Ecto neural progenitor cell (in vitro differentiated cells): ENCODE measurements around the gene ATP6V0B.

ENCODE experiments used
- DNase-seq: peaks from one replicate; pipeline ENCODE4 v3.0.0-alpha.2; 2018; ENCODE audit warnings: low spot score

The ATP6V0B gene

DNA sequence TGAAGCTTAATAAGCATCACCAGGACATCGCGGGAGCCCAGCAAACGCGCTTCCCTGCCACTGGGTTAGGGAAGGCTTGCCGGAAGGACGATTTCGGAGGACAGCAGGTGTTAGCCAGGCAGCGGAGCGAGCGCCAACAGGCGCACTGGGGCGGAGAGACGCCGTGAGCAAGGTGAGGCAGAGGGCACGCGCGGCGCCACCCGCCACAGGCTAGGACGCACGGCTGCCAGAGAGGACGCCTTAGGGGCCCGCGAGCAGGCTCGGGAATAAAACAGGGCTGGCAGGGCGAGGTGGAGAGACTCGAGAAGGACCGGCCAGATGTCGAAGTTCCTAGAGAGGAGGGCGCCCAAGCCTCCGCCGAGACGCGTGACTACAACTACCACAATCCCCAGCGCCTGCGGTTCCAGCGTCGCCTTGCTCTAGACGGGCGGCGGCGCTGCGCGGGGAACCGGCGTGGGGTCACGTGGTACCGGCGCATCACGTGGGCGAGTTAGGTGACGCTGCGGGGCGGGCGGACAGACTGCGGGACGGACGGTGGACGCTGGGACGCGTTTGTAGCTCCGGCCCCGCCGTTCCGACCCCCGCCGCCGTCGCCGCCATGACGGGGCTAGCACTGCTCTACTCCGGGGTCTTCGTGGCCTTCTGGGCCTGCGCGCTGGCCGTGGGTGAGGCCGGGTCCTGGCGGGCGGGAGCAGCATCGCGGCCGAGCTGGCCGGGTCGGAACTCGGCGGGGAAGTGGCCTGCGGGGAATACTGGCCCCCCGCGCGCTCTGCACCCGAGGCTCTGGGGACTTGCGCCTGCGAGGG lies at the start of gene ATP6V0B:
Gene ATP6V0B (plus strand): TSS at position 518 of the 806 bp plus-strand sequence. CDS start 81 bp downstream, at position 599.
- peak; percentile 97 for DNase-seq

GRCh38 chr1:43925846-43926245 lies 48.9 kb upstream of the ATP6V0B start:
- DNase-seq = no peak

DNA sequence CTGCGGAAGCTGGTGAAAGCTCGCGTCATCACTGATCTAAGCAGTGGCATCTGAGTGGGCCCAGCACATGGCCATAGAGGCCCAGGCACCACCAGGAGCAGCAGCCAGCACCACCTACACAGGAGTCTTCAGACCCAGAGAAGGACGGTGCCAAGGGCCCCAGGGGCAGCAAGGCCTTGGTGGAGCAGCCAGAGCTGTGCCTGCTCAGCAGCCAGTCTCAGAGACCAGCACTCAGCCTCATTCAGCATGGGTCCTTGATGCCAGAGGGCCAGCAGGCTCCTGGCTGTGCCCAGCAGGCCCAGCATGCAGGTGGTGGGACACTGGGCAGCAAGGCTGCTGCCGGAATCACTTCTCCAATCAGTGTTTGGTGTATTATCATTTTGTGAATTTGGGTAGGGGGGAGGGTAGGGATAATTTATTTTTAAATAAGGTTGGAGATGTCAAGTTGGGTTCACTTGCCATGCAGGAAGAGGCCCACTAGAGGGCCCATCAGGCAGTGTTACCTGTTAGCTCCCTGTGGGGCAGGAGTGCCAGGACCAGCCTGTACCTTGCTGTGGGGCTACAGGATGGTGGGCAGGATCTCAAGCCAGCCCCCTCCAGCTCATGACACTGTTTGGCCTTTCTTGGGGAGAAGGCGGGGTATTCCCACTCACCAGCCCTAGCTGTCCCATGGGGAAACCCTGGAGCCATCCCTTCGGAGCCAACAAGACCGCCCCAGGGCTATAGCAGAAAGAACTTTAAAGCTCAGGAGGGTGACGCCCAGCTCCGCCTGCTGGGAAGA lies 44.4 kb upstream of the ATP6V0B start:
- DNase-seq = no peak

DNA sequence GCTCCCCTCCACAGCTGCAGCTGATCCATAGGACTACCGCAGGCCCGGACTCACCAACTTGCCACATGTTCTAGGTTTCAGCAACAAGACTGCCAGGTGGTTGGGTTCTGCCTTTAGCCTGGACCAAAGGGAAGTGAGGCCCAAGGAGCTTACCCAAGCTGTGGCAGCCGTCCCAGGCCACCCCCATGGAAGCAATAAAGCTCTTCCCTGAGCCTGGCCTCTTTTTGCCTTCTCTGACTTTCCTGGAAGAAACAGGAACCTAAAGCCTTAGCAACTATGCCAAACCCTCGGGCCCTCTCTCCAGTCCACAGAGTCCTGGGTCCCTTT lies 43.8 kb upstream of the ATP6V0B start:
- no peak for DNase-seq

DNA sequence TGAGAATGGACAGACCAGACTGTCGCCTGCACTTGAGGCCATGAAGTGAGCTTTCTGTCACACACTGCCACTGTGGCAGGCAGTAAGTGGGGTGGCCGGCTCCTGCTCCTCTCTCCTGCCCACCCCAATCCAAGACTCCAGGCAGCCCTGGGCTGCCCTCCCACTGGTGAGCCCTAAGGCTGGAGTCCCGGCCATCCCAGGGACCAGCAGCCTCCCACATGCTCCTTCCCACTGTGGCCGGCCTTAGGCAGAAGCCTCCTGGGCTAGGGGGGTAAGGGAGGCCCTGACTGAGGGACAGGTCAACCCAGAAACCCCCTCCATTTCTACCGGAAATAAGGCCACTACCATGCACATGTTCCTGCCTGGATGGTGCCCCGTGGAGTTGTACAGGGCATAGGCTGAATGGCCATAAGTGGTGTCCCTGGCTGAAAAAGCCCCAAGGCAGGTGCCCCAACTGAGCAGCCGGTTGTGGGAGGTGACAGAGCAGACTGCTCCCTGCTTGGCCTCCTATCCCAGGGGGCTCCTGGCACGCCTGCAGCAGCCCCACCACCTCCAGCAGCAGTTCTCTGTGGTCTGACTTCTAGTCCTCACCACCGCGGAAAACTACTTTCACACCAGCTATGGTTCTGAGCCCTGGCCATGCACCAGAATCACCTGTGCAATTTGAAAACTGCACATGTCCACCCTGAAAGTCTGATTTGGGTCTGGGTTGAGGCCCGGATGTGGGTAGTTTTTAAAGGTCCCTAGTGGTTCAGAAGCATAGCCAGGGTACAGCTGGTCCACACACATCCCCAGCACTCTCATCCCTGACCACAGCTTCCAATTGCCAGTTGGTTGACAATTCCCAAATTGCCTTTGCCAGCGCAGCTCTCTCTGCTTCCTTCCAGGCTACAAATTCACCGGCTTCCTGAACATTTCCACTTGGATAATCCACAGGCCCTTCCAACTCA lies 42.8 kb upstream of the ATP6V0B start:
- DNase-seq = no peak

- DNase-seq = no peak
These were observed 41.9 kb upstream of the ATP6V0B start for GRCh38 chr1:43932786-43933385.

GRCh38 chr1:43933386-43934100 lies 41.2 kb upstream of the ATP6V0B start, which contains the start of gene ARTN:
Gene ARTN, plus strand, starts transcription at chr1:43933801. Its CDS starts 1,856 bp downstream, at chr1:43935657.
- DNase-seq = peak; percentile 82

GRCh38 chr1:43934101-43934985 lies 40.4 kb upstream of the ATP6V0B start:
- peak; percentile 90 for DNase-seq

DNA sequence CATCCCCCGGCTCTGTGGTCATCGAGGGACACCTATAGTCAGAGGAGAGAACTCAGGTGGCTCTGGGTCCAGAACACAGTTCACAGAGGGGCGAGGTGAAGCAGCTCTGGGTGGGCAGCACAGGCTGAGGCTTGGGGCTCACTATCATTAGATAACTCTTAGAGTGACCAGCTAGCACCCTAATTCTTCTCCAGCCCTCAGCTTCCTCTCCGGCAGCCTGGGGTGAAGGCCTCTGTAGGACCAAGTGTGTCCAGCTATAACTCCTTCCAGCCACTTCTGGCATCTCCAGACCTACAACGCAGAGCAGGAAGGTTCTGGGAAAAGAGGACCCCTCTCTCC lies 39.8 kb upstream of the ATP6V0B start:
- no peak for DNase-seq

DNA sequence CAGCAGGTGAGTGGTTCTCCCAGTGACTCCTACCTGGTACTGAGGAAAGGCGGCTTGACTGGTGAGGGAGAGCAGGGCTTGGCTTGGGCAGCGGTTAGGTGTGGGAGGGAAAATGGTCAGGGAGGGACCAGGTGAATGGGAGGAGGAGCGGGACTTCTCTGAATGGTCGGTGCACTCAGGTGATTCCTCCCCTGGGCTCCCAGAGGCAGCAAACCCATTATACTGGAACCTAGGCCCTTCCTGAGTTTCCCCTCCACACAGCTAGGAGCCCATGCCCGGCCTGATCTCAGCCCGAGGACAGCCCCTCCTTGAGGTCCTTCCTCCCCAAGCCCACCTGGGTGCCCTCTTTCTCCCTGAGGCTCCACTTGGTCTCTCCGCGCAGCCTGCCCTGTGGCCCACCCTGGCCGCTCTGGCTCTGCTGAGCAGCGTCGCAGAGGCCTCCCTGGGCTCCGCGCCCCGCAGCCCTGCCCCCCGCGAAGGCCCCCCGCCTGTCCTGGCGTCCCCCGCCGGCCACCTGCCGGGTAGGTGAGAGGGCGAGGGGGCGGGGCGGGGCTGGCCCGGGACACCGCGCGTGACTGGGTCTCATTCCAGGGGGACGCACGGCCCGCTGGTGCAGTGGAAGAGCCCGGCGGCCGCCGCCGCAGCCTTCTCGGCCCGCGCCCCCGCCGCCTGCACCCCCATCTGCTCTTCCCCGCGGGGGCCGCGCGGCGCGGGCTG lies 38.9 kb upstream of the ATP6V0B start:
- DNase-seq = peak; percentile 62

GRCh38 chr1:43936431-43937151 lies 38.2 kb upstream of the ATP6V0B start:
- DNase-seq = peak; percentile 73

DNA sequence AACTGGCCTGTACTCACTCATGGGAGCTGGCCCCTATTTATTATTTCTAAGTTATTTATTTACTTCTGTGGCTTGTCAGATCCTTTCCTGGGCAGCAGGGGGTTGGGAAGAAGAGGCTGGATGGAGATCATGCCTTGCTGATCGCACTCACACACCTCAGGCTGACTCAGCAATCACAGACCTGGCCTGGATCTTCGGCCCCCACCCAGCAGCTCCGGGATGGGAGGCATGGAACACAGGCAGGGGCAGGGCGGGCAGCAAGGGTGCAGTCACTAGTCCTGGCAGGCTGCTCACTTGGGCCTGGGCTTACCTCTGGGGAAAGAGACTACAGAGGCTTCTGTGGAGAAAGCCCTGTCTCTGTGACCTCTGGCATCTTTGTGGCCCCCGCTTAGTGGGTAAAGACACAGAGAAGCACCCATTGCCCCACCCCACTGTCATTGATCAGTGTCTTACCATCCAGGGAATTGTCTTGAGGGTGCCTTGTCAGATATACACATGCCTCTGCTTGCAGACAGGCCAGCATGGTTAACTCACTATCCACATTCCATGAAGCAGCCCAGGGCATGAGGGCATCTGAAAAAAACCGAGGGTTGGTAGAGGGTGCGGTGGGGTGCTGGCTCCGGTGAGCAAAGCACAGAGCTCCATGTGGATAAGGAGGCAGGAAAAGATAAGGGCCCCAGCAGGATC lies 37.4 kb upstream of the ATP6V0B start:
- DNase-seq = no peak

DNA sequence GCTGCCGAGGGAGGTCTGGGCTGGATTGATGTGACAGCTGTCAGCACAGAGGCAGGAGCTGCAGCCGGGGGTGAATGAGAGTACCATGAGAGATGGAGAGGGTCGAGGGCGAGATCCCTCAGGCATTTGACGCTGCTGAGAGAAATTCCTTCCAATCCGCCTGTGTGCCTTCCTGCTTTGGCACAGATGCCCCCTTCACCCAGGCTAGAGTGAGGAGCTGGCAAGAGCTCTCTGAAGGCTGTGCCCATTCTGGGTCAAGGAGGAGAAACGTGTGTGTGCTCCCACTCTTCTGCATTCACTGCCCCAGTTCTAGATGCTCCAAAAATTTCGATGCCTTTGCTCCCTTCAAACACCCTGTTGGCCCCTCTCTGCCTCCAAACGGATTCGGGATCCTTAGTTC lies 36.4 kb upstream of the ATP6V0B start:
- no peak for DNase-seq

- no peak for DNase-seq
These were observed 35.7 kb upstream of the ATP6V0B start for GRCh38 chr1:43938892-43939587.

DNA sequence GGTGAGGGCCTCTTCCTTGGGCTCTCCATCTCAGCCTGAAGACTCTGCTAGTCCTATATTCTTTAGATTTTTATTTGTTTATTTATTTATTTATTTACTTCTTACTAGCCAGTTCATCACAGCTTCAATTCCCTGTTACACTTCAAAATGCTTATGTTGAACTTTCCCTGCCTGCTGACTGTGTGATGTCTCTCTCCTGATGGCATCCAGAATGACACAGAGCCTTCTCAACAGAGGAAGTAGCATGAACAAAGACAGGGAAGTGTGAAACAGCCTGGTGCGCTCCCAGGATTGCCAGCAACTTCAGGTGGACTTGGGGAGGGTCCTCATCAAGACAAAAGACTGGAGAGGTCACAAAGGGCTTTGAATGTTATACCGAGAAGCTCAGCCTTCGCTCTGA lies 32.3 kb upstream of the ATP6V0B start:
- no peak for DNase-seq

DNA sequence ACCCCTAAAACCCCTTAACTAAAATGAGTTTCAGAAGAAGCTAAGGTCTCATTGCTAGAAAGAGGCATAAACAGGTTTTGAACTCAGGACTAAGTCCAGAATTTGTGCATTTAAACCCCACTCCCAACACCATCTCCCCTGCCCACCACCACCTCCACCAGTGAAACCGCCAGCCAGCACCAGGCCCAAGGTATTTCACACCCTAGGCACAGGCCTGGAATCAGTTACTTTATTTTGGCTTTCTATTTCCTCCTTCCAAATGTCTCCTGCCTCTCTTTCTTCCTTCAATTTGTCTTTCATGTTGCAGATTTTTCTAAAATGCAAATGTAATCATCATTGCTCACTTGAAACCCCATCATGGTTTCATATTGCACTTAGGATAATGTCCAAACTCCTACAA lies 29.9 kb upstream of the ATP6V0B start:
- DNase-seq = no peak

DNA sequence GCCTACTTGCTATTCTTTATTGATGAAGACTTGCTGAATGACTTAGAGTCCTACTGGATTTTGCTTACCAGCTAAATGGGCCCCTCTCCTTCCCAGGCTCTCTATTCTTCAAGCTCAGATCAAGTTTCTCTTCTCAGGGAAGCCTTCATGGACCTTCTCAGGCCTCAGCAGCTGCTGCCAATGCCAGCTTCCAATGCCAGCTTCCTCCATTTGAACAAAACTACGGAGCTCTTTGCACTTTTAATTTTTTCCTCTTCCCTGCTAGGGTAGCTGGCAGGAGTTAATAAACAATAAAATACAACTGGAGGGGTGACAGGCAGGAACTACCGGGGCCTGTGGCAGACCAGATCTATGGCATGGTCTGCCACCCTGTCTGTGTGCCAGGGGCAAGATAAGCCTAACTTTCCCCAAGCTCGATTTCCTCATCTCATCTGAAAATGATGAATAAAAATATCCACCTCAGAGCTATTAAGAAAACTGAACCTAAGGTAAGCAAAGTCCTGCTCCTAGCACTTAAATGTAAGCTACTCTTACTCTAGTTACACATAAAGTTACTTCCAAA lies 29.0 kb upstream of the ATP6V0B start:
- DNase-seq = no peak
